ENCODE measurements around the gene SCGB3A1. TPM values are rescaled to one million over a fixed set of nuclear protein-coding genes. Genes with fewer than 3 reads are reported as not detected.

SCGB3A1 gene
- total and polyA plus RNA-seq, 9 of the 15 experiments (the other 6 are each of a cell fraction or from before 2014, with no cell fraction given): 0.33 TPM; not detected in 8

DNA sequence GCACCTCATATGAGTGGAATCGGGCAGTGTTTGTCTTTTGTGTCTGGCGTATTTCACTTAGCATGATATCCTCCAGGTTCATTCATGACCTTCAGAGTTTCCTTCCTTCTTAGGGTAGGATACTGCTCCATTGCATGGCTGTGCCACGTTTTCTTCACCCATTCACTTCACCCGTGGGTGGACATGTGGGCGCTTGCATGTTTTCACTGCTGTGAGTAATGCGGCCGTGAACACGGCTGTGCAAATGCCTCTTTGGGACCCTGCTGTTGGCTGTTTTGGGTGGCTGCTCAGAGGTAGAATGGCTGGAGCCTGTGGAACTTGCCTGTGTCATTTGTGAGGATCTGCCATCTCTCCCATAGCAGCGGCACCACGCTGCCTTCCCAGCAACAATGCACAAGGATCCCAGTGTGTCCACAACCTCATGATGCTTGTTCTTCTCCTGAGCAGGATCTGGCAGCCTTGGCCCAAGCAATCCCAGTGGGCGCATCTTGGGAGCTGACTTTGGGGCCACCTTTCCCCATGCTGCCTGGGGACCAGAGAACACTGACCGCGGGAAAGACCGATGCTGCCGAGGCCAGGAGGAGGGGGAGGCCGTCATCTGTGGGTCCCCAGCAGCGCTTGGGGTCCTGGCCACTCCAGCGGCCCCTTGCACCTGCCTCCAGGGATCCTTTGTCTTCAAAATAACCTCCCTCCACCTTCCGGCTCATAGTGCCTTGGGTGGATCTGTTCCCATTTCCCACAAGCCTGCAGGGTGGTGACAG lies 2.3 kb upstream of the SCGB3A1 start (continued):
- TF ChIP-seq ZBTB7A (IDR thresholded peaks at IDR 0.05; ENCODE audit: borderline replicate concordance, control insufficient read depth, low read depth, low read length) (no peak), ZFP36 (IDR thresholded peaks at IDR 0.05; ENCODE audit: low read depth, low read length, partially characterized antibody) (no peak), SNIP1 (IDR thresholded peaks at IDR 0.05; ENCODE audit: low read depth) (no peak), GATAD2A (IDR thresholded peaks at IDR 0.05) (no peak), NEUROD1 (IDR thresholded peaks at IDR 0.05; ENCODE audit: borderline replicate concordance, low read depth, low read length, partially characterized antibody) (no peak), RAD21 (CRISPR knock-in tag; conservative IDR thresholded peaks at IDR 0.05 in 1 of 2, IDR thresholded peaks at IDR 0.05 in 1 of 2) (no peak), ILF3 (IDR thresholded peaks at IDR 0.05; ENCODE audit: borderline replicate concordance) (no peak), PRMT5 (CRISPR knock-in tag; IDR thresholded peaks at IDR 0.05) (no peak), DPF2 (IDR thresholded peaks at IDR 0.05) (no peak)
- TF ChIP-seq, protein P1, sequence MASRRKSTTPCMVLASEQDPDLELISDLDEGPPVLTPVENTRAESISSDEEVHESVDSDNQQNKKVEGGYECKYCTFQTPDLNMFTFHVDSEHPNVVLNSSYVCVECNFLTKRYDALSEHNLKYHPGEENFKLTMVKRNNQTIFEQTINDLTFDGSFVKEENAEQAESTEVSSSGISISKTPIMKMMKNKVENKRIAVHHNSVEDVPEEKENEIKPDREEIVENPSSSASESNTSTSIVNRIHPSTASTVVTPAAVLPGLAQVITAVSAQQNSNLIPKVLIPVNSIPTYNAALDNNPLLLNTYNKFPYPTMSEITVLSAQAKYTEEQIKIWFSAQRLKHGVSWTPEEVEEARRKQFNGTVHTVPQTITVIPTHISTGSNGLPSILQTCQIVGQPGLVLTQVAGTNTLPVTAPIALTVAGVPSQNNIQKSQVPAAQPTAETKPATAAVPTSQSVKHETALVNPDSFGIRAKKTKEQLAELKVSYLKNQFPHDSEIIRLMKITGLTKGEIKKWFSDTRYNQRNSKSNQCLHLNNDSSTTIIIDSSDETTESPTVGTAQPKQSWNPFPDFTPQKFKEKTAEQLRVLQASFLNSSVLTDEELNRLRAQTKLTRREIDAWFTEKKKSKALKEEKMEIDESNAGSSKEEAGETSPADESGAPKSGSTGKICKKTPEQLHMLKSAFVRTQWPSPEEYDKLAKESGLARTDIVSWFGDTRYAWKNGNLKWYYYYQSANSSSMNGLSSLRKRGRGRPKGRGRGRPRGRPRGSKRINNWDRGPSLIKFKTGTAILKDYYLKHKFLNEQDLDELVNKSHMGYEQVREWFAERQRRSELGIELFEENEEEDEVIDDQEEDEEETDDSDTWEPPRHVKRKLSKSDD (conservative IDR thresholded peaks at IDR 0.05; ENCODE audit: low read length): no peak
